ENCODE results near the gene KIF6. TPM values are rescaled to one million over a fixed set of nuclear protein-coding genes. Genes with fewer than 3 reads are reported as not detected.
A peak's percentile ranks its signal among the peaks of the same experiment; 100 is the strongest.

The KIF6 gene
- total RNA-seq, 1 donor from 2014 or later: 2.7 TPM

- H3K27ac Mint-ChIP-seq: no peak overlapping the region
- no peaks in the 10 kb centered on the region for H3F3A ChIP-seq (ENCODE audit: low read depth)
- no peak overlapping the region for H3K4me3 Mint-ChIP-seq
- no peaks in the 10 kb centered on the region for H4K20me1 ChIP-seq (ENCODE audit: low read depth)
- H3K36me3 Mint-ChIP-seq: no peaks in the 10 kb centered on the region
- no peak overlapping the region for H3K4me2 ChIP-seq
- H3K27me3 Mint-ChIP-seq (ENCODE audit: insufficient read depth, low read depth): no peaks in the 10 kb centered on the region
- H3K36me3 ChIP-seq: no peaks in the 10 kb centered on the region
- H3K4me1 Mint-ChIP-seq: no peaks in the 10 kb centered on the region
- TF ChIP-seq EZH2phosphoT487 (IDR thresholded peaks at IDR 0.05): no peak
- TF ChIP-seq EZH2 (IDR thresholded peaks at IDR 0.05): no peak
- TF ChIP-seq, protein P1, sequence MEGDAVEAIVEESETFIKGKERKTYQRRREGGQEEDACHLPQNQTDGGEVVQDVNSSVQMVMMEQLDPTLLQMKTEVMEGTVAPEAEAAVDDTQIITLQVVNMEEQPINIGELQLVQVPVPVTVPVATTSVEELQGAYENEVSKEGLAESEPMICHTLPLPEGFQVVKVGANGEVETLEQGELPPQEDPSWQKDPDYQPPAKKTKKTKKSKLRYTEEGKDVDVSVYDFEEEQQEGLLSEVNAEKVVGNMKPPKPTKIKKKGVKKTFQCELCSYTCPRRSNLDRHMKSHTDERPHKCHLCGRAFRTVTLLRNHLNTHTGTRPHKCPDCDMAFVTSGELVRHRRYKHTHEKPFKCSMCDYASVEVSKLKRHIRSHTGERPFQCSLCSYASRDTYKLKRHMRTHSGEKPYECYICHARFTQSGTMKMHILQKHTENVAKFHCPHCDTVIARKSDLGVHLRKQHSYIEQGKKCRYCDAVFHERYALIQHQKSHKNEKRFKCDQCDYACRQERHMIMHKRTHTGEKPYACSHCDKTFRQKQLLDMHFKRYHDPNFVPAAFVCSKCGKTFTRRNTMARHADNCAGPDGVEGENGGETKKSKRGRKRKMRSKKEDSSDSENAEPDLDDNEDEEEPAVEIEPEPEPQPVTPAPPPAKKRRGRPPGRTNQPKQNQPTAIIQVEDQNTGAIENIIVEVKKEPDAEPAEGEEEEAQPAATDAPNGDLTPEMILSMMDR (IDR thresholded peaks at IDR 0.05): no peak
- no peak overlapping the region for H2AFZ ChIP-seq (replicated peaks)
- peaks cover 8% of the 10 kb centered on the region for H3K4me1 ChIP-seq
- no peak overlapping the region for H3K27ac ChIP-seq
- no peaks in the 10 kb centered on the region for H3K9me3 ChIP-seq (ENCODE audit: low read depth)
- no peak overlapping the region for H3K4me3 ChIP-seq
- no peak for DNase-seq (ENCODE audit: low spot score)
- H3K79me2 ChIP-seq (ENCODE audit: low read depth): no peaks in the 10 kb centered on the region
- no peaks in the 10 kb centered on the region for H3K9me3 Mint-ChIP-seq
- no peaks in the 10 kb centered on the region for H3K27me3 ChIP-seq
- H3K9ac ChIP-seq: no peak overlapping the region
Measured at GRCh38 chr6:39700362-39700761, 24.8 kb downstream of the KIF6 start.

DNA sequence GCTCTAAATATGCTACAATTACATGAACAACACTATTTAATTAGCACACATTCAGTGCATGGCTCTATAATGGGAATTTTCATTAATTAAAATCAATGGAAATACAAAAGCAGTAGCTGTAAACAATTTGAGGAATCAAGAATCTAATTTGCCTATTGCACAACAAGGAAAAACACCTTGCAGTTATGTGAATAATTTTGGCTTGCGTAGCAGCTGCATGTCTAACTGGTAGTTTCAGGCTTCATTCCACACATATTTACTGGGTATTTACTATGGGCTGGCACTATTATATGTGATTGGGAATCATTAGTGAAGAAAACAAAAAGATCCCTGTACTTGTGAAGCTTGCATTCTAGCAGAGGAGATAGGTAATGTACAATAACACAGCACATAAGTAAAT, 26.4 kb downstream of the KIF6 start:
- no peak overlapping the region for H3K4me3 Mint-ChIP-seq
- H3K27ac Mint-ChIP-seq: no peak overlapping the region
- no peaks in the 10 kb centered on the region for H3K36me3 Mint-ChIP-seq
- no peak overlapping the region for H3K4me2 ChIP-seq
- no peak for TF ChIP-seq EZH2phosphoT487 (IDR thresholded peaks at IDR 0.05)
- no peak for TF ChIP-seq EZH2 (IDR thresholded peaks at IDR 0.05)
- TF ChIP-seq, protein P1 (IDR thresholded peaks at IDR 0.05): no peak
- H3K36me3 ChIP-seq: no peaks in the 10 kb centered on the region
- H3K27ac ChIP-seq: no peak overlapping the region
- H3K4me1 ChIP-seq: peaks cover 8% of the 10 kb centered on the region
- no peaks in the 10 kb centered on the region for H4K20me1 ChIP-seq (ENCODE audit: low read depth)
- no peaks in the 10 kb centered on the region for H3F3A ChIP-seq (ENCODE audit: low read depth)
- H3K27me3 ChIP-seq: no peaks in the 10 kb centered on the region
- no peaks in the 10 kb centered on the region for H3K9me3 Mint-ChIP-seq
- H3K4me3 ChIP-seq: no peak overlapping the region
- H3K4me1 Mint-ChIP-seq: no peaks in the 10 kb centered on the region
- peak overlapping the region; percentile 44 for H2AFZ ChIP-seq (replicated peaks)
- no peaks in the 10 kb centered on the region for H3K27me3 Mint-ChIP-seq (ENCODE audit: insufficient read depth, low read depth)
- no peak overlapping the region for H3K9ac ChIP-seq
- H3K9me3 ChIP-seq (ENCODE audit: low read depth): no peaks in the 10 kb centered on the region
- H3K79me2 ChIP-seq (ENCODE audit: low read depth): no peaks in the 10 kb centered on the region
- DNase-seq (ENCODE audit: low spot score): no peak

DNA sequence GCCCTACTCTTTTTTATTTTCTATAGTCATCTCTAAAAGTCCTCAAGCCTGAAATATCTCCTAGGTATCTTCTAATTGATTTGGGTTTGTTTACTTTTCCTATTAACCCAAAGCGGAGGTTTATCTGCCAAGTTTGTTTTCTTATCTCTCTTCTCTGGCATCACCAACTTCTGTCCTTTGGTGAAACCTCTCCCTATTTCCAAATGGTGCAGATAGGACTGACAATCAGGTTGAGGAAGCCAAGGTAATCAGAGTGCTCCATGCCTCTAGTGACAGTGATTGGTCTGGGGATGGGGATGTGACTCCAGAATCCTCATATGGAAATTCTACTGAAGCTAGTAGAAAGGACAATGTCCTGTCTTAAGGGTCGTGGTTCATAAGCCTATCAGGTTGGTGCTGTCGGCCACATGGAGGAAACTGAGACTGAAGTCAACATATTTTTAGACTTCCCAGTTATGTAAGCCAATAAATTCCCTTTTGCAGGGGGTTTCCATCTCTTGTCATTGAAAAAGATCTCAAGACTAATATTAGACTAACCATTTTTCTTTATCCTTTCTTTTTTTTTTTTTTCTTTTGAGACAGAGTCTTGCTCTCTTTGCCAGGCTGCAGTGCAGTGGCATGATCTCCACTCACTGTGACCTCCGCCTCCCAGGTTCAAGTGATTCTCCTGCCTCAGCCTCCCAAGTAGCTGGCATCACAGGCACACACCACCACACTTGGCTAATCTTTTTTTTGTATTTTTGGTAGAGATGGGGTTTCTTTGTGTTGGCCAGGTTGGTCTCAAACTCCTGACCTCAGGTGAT, 28.0 kb downstream of the KIF6 start:
- TF ChIP-seq, protein P1 (IDR thresholded peaks at IDR 0.05): no peak
- no peak for TF ChIP-seq EZH2phosphoT487 (IDR thresholded peaks at IDR 0.05)
- TF ChIP-seq EZH2 (IDR thresholded peaks at IDR 0.05): no peak
- Histone ChIP-seq H2AFZ (replicated peaks) (no peak overlapping the region), H3K36me3 (no peaks in the 10 kb centered on the region), H3K27ac (no peak overlapping the region), H4K20me1 (ENCODE audit: low read depth) (no peaks in the 10 kb centered on the region), H3K9me3 (ENCODE audit: low read depth) (no peaks in the 10 kb centered on the region), H3K4me2 (no peak overlapping the region), H3K9ac (no peak overlapping the region), H3K4me3 (no peak overlapping the region), H3F3A (ENCODE audit: low read depth) (no peaks in the 10 kb centered on the region), H3K79me2 (ENCODE audit: low read depth) (no peaks in the 10 kb centered on the region), H3K4me1 (peaks cover 8% of the 10 kb centered on the region), H3K27me3 (no peaks in the 10 kb centered on the region)
- Mint-ChIP-seq H3K4me1 (no peaks in the 10 kb centered on the region), H3K27ac (no peak overlapping the region), H3K36me3 (no peaks in the 10 kb centered on the region), H3K9me3 (no peaks in the 10 kb centered on the region), H3K27me3 (ENCODE audit: insufficient read depth, low read depth) (no peaks in the 10 kb centered on the region), H3K4me3 (no peak overlapping the region)
- no peak for DNase-seq (ENCODE audit: low spot score)

All from neural progenitor cell (in vitro differentiated cells).